Stimulated activated CD4-positive, alpha-beta T cell treated with anti-CD3 and anti-CD28 coated beads, Interleukin-2, amount 100 ng/mL, for 4 hours (primary cell): ENCODE results near the gene PTPN9.
A peak's percentile ranks its signal among the peaks of the same experiment; 100 is the strongest.
"Not testable (repeated sequence)": the region's sequence is repeated elsewhere in the genome, so short reads cannot be mapped to it uniquely, and the experiment has no call there.

ENCODE experiments used
- DNase-seq: peaks from one replicate; pipeline ENCODE4 v3.0.0-alpha.2; 2020; ENCODE audit warnings: low read depth

Gene PTPN9

GRCh38 chr15:75530169-75530568 lies 48.9 kb downstream of the PTPN9 start:
- no peak for DNase-seq

GRCh38 chr15:75525756-75526155 lies 53.4 kb downstream of the PTPN9 start:
- DNase-seq = not testable (repeated sequence)

GRCh38 chr15:75523011-75523410 lies 56.1 kb downstream of the PTPN9 start:
- DNase-seq = no peak

GRCh38 chr15:75517233-75517632 lies 61.9 kb downstream of the PTPN9 start:
- DNase-seq = no peak

GRCh38 chr15:75508840-75509532 lies 70.1 kb downstream of the PTPN9 start:
- DNase-seq = peak; percentile 17

- no peak for DNase-seq
Measured at GRCh38 chr15:75502360-75502759, 76.8 kb downstream of the PTPN9 start.

- no peak for DNase-seq
Measured at GRCh38 chr15:75493732-75494131, 85.4 kb downstream of the PTPN9 start.

GRCh38 chr15:75483961-75484360 lies 95.2 kb downstream of the PTPN9 start:
- DNase-seq = no peak

GRCh38 chr15:75483556-75483955 lies 95.6 kb downstream of the PTPN9 start:
- not testable (repeated sequence) for DNase-seq

GRCh38 chr15:75483106-75483505 lies 96.0 kb downstream of the PTPN9 start:
- DNase-seq = no peak

- DNase-seq = not testable (repeated sequence)
Measured at GRCh38 chr15:75480463-75480862, 98.7 kb downstream of the PTPN9 start.

GRCh38 chr15:75479670-75480069 lies 99.4 kb downstream of the PTPN9 start:
- no peak for DNase-seq

GRCh38 chr15:75477094-75477493 lies 102.0 kb downstream of the PTPN9 start:
- DNase-seq = not testable (repeated sequence)

GRCh38 chr15:75468913-75469598 lies 110.1 kb downstream of the PTPN9 start:
- DNase-seq = no peak

GRCh38 chr15:75460646-75461045 lies 118.5 kb downstream of the PTPN9 start:
- DNase-seq = no peak

GRCh38 chr15:75459581-75459980 lies 119.5 kb downstream of the PTPN9 start:
- no peak for DNase-seq

GRCh38 chr15:75456710-75457109 lies 122.4 kb downstream of the PTPN9 start:
- no peak for DNase-seq

- peak; percentile 38 for DNase-seq
Measured at GRCh38 chr15:75455982-75456531, 123.1 kb downstream of the PTPN9 start.

- peak; percentile 84 for DNase-seq
Measured at GRCh38 chr15:75455424-75455981, 123.6 kb downstream of the PTPN9 start.

- DNase-seq = peak; percentile 78
Measured at GRCh38 chr15:75454471-75455378, 124.4 kb downstream of the PTPN9 start.

GRCh38 chr15:75453703-75454470 lies 125.2 kb downstream of the PTPN9 start:
- peak; percentile 96 for DNase-seq
